Panc1 (cell line): ENCODE measurements around the gene EOMES. TPM values are rescaled to one million over a fixed set of nuclear protein-coding genes. Genes with fewer than 3 reads are reported as not detected.

Source experiments
- ATAC-seq: fragments of 200-7000 bp; cut with Tn5 transposase; 2 replicates; pipeline ENCODE4 v1.9.1; 2020; ENCODE audit warnings: mild to moderate bottlenecking, moderate library complexity
- BruUV-seq: library from RNA; stranded (reverse); fragments of 400-500 nt; replicated peaks from 2 replicates; lab custom pipeline; 2021; lab: Mats Ljungman, UMichigan
- CTCF ChIA-PET: fragments of 300-600 bp; sonication (Branson Sonifier 250); formaldehyde crosslinking; loops from one replicate; lab custom pipeline; 2022; ENCODE audit warnings: antibody characterized with exemption; lab: Charles Lee
- POLR2A ChIA-PET: fragments of 300-600 bp; sonication (Branson Sonifier 250); formaldehyde crosslinking; loops from one replicate; lab custom pipeline; 2022; ENCODE audit warnings: antibody characterized with exemption; lab: Charles Lee
- DNase-seq: peaks from one replicate; pipeline ENCODE4 v3.0.0-alpha.2; 2010; ENCODE audit warnings: low read depth, low spot score
- H3K27ac ChIP-seq: 2 replicates; pipeline ENCODE4 v1.5.1; 2011; ENCODE audit warnings: mild to moderate bottlenecking, low read length, inconsistent platforms
- H3K27me3 ChIP-seq: fragments of 200-500 bp; sonication (Bioruptor generic); 2 replicates; pipeline ENCODE4 v1.6.0; 2014; ENCODE audit warnings: low read length, inconsistent platforms; ENCODE audit not compliant: control insufficient read depth, insufficient read depth
- H3K36me3 ChIP-seq: fragments of 200-500 bp; sonication (Bioruptor generic); 2 replicates; pipeline ENCODE4 v1.5.1; 2014; ENCODE audit warnings: inconsistent platforms, mild to moderate bottlenecking, low read length, moderate library complexity; ENCODE audit not compliant: control insufficient read depth, insufficient read depth
- H3K4me1 ChIP-seq: 2 replicates; pipeline ENCODE4 v1.5.1; 2011; ENCODE audit warnings: inconsistent platforms, mild to moderate bottlenecking, low read length, moderate library complexity; ENCODE audit not compliant: control insufficient read depth, insufficient read depth
- H3K4me3 ChIP-seq, 2 experiments: 2 replicates each; pipeline ENCODE4 v1.5.1; 2011 to 2012; ENCODE audit warnings: low read depth in 2 of 2, low read length in 2 of 2, mild to moderate bottlenecking in 2 of 2, inconsistent platforms in 1 of 2, moderate library complexity in 1 of 2
- H3K9me3 ChIP-seq: fragments of 200-500 bp; sonication (Bioruptor generic); 2 replicates; pipeline ENCODE4 v1.5.1; 2014; ENCODE audit warnings: low read depth, mild to moderate bottlenecking, inconsistent platforms, low read length, moderate library complexity; ENCODE audit not compliant: control insufficient read depth, insufficient read depth
- POLR2AphosphoS5 ChIP-seq: IDR thresholded peaks from 2 replicates; pipeline ENCODE4 v1.6.1; 2012; ENCODE audit warnings: mild to moderate bottlenecking, low read depth, low read length, moderate library complexity
- SIN3A ChIP-seq: IDR thresholded peaks from 2 replicates; pipeline ENCODE4 v1.6.1; 2012; ENCODE audit warnings: low read depth, mild to moderate bottlenecking, low read length, moderate library complexity, borderline replicate concordance; ENCODE audit not compliant: insufficient read depth
- TCF7L2 ChIP-seq: IDR thresholded peaks from 2 replicates; pipeline ENCODE4 v1.6.1; 2011; ENCODE audit warnings: mild to moderate bottlenecking, low read depth, low read length, inconsistent platforms
- in situ Hi-C: cut with HindIII; loops from 2 replicates; pipeline ENCODE4 v1.10.0; 2016; ENCODE audit warnings: low sequenced_read_pairs, low pct_unique_long_range_greater_than_20kb
- intact Hi-C: fragments of 100-400 bp; cut with micrococcal nuclease; formaldehyde crosslinking; loops from one replicate; pipeline ENCODE4 v1.10.0; 2022; ENCODE audit not compliant: unreplicated experiment
- total RNA-seq: library from RNA; stranded (reverse); gene quantifications from one replicate; pipeline ENCODE4 v1.2.1, GENCODE V29; 2021; ENCODE audit not compliant: unreplicated experiment
- TF ChIP-seq, protein P1 (sequence below): fragments of 450-650 bp; IDR thresholded peaks from 2 replicates; pipeline ENCODE4 v1.5.1; 2017; ENCODE audit warnings: mild to moderate bottlenecking
- TF ChIP-seq, protein P2 (sequence below), 2 experiments: IDR thresholded peaks; 2 replicates each; pipeline ENCODE4 v1.6.1; 2011 to 2012; ENCODE audit warnings: low read depth in 2 of 2, control low read depth in 1 of 2, low read length in 1 of 2, mild to moderate bottlenecking in 1 of 2, moderate library complexity in 1 of 2; ENCODE audit not compliant: insufficient read depth in 1 of 2

EOMES gene
- total RNA-seq, 1 experiment from 2014 or later: 2.5 TPM

DNA sequence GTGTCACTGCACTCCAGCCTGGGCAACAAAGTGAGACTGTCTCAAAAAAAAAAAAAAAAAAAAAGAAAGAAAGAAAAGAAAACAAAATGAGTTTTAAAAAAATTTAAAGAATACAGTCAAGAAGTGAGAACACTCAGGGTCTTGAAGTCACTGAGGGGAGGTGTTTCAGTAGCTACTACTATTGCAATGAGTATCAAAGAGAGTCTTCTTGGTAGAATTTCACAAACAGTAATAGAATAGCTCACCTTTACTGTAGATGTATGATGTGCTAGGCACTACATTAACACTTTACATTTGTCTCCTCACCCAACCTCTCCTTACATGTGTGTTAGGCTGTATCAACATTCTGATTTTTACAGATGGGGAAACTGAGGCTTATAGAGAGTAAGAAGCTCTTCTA lies 43.9 kb downstream of the EOMES start:
- H3K9me3 ChIP-seq: no peaks in the 10 kb centered on the region
- H3K27ac ChIP-seq: peak overlapping the region; percentile 74; the same call in 1 of the 2 replicates
- H3K27me3 ChIP-seq: no peaks in the 10 kb centered on the region
- ChIA-PET CTCF (interaction anchor here (0.7 kb wide), 1 partner anchor 117 kb away, joined by 9 read pairs; no protein-coding TSS in a partner anchor), POLR2A (no interaction called here)
- in situ Hi-C loops (no loop called here), intact Hi-C loops (no loop called here)
- no peaks in the 10 kb centered on the region for H3K36me3 ChIP-seq
- no TSS peak for BruUV-seq
- TF ChIP-seq, protein P1, sequence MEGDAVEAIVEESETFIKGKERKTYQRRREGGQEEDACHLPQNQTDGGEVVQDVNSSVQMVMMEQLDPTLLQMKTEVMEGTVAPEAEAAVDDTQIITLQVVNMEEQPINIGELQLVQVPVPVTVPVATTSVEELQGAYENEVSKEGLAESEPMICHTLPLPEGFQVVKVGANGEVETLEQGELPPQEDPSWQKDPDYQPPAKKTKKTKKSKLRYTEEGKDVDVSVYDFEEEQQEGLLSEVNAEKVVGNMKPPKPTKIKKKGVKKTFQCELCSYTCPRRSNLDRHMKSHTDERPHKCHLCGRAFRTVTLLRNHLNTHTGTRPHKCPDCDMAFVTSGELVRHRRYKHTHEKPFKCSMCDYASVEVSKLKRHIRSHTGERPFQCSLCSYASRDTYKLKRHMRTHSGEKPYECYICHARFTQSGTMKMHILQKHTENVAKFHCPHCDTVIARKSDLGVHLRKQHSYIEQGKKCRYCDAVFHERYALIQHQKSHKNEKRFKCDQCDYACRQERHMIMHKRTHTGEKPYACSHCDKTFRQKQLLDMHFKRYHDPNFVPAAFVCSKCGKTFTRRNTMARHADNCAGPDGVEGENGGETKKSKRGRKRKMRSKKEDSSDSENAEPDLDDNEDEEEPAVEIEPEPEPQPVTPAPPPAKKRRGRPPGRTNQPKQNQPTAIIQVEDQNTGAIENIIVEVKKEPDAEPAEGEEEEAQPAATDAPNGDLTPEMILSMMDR: no peak
- TF ChIP-seq TCF7L2 (no peak), SIN3A (no peak), POLR2AphosphoS5 (no peak)
- TF ChIP-seq, protein P2, sequence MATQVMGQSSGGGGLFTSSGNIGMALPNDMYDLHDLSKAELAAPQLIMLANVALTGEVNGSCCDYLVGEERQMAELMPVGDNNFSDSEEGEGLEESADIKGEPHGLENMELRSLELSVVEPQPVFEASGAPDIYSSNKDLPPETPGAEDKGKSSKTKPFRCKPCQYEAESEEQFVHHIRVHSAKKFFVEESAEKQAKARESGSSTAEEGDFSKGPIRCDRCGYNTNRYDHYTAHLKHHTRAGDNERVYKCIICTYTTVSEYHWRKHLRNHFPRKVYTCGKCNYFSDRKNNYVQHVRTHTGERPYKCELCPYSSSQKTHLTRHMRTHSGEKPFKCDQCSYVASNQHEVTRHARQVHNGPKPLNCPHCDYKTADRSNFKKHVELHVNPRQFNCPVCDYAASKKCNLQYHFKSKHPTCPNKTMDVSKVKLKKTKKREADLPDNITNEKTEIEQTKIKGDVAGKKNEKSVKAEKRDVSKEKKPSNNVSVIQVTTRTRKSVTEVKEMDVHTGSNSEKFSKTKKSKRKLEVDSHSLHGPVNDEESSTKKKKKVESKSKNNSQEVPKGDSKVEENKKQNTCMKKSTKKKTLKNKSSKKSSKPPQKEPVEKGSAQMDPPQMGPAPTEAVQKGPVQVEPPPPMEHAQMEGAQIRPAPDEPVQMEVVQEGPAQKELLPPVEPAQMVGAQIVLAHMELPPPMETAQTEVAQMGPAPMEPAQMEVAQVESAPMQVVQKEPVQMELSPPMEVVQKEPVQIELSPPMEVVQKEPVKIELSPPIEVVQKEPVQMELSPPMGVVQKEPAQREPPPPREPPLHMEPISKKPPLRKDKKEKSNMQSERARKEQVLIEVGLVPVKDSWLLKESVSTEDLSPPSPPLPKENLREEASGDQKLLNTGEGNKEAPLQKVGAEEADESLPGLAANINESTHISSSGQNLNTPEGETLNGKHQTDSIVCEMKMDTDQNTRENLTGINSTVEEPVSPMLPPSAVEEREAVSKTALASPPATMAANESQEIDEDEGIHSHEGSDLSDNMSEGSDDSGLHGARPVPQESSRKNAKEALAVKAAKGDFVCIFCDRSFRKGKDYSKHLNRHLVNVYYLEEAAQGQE (IDR thresholded peaks at IDR 0.05; ENCODE audit: insufficient read depth in 1 of 2, low read depth in 2 of 2, low read length in 1 of 2): no peak
- peaks cover 19% of the 10 kb centered on the region for H3K4me1 ChIP-seq
- DNase-seq: no peak
- ATAC-seq: no peak
- no peak overlapping the region for H3K4me3 ChIP-seq

DNA sequence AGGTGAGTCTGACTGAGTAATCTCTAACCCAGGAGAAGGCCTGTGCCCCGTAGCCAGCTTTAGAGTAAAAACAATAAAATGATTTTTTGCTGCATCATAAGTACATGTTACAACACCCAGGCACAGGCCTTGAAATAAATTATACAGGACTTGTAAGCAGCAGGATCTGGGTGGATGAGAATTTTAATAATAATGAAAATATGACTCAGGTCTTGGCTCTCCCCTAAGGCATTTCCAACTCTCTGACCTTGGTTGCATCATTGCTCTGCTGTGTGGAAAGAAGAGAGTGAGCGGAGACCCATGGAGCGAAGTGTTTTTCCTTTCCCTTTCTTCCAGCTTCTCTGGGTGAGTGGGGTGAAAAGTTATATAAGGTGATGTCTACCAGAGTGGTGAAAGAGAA lies 44.6 kb downstream of the EOMES start:
- H3K27ac ChIP-seq: peak overlapping the region; percentile 74; the same call in 1 of the 2 replicates
- peak; percentile 37; the same call in 1 of the 2 replicates for ATAC-seq
- no peaks in the 10 kb centered on the region for H3K36me3 ChIP-seq
- in situ Hi-C loops (no loop called here), intact Hi-C loops (no loop called here)
- TF ChIP-seq POLR2AphosphoS5: no peak
- TF ChIP-seq, protein P2 (IDR thresholded peaks at IDR 0.05; ENCODE audit: insufficient read depth in 1 of 2, low read depth in 2 of 2, low read length in 1 of 2): no peak
- TF ChIP-seq SIN3A: no peak
- TF ChIP-seq, protein P1: no peak
- BruUV-seq: no TSS peak
- no peaks in the 10 kb centered on the region for H3K27me3 ChIP-seq
- H3K4me1 ChIP-seq: peaks cover 19% of the 10 kb centered on the region
- H3K4me3 ChIP-seq: no peak overlapping the region
- ChIA-PET CTCF (no interaction called here), POLR2A (no interaction called here)
- no peaks in the 10 kb centered on the region for H3K9me3 ChIP-seq
- no peak for DNase-seq
